ENCODE data around the gene FIBP.

The FIBP gene

GRCh38 chr11:65871811-65872548, 16.3 kb downstream of the FIBP start:
- in situ Hi-C loops (cut with HindIII; ENCODE audit: low sequenced_read_pairs), result no loop called here

GRCh38 chr11:65870706-65871681, 17.3 kb downstream of the FIBP start:
- in situ Hi-C loops (cut with HindIII; ENCODE audit: low sequenced_read_pairs), result no loop called here

GRCh38 chr11:65870307-65870658, 18.0 kb downstream of the FIBP start:
- in situ Hi-C loops (cut with HindIII; ENCODE audit: low sequenced_read_pairs), result no loop called here

GRCh38 chr11:65869643-65870306, 18.5 kb downstream of the FIBP start:
- in situ Hi-C loops (cut with HindIII; ENCODE audit: low sequenced_read_pairs), result no loop called here

GRCh38 chr11:65868907-65869306, 19.4 kb downstream of the FIBP start:
- in situ Hi-C loops (cut with HindIII; ENCODE audit: low sequenced_read_pairs), result no loop called here

GRCh38 chr11:65868076-65868667, 20.1 kb downstream of the FIBP start:
- in situ Hi-C loops (cut with HindIII; ENCODE audit: low sequenced_read_pairs), result no loop called here

GRCh38 chr11:65867284-65868071, 20.8 kb downstream of the FIBP start:
- in situ Hi-C loops (cut with HindIII; ENCODE audit: low sequenced_read_pairs), result no loop called here

- in situ Hi-C loops (cut with HindIII; ENCODE audit: low sequenced_read_pairs), result no loop called here
These were observed 21.6 kb downstream of the FIBP start for GRCh38 chr11:65866509-65867283.

- in situ Hi-C loops (cut with HindIII; ENCODE audit: low sequenced_read_pairs), result no loop called here
These were observed 22.6 kb downstream of the FIBP start for GRCh38 chr11:65865550-65866172.

GRCh38 chr11:65864706-65865471, 23.4 kb downstream of the FIBP start:
- in situ Hi-C loops (cut with HindIII; ENCODE audit: low sequenced_read_pairs), result no loop called here

- in situ Hi-C loops (cut with HindIII; ENCODE audit: low sequenced_read_pairs), result no loop called here
These were observed 24.2 kb downstream of the FIBP start for GRCh38 chr11:65863889-65864705.

GRCh38 chr11:65862941-65863888, 25.1 kb downstream of the FIBP start:
- in situ Hi-C loops (cut with HindIII; ENCODE audit: low sequenced_read_pairs), result no loop called here

- in situ Hi-C loops (cut with HindIII; ENCODE audit: low sequenced_read_pairs), result no loop called here
These were observed 26.0 kb downstream of the FIBP start for GRCh38 chr11:65862191-65862735.

- in situ Hi-C loops (cut with HindIII; ENCODE audit: low sequenced_read_pairs), result no loop called here
These were observed 26.6 kb downstream of the FIBP start for GRCh38 chr11:65861533-65862183.

- in situ Hi-C loops (cut with HindIII; ENCODE audit: low sequenced_read_pairs), result no loop called here
These were observed 27.1 kb downstream of the FIBP start for GRCh38 chr11:65861165-65861505.

Data from DLD1 (cell line).